GM23338 (cell line): Measurements from ENCODE around the gene EFNB2. TPM values are rescaled to one million over a fixed set of nuclear protein-coding genes. Genes with fewer than 3 reads are reported as not detected.

ENCODE experiments used
- ATAC-seq: fragments of 200-7000 bp; cut with Tn5 transposase; 3 replicates; pipeline ENCODE4 v1.9.1; 2020
- DNase-seq: peaks from one replicate; pipeline ENCODE4 v3.0.0-alpha.2; 2015; ENCODE audit warnings: low spot score
- H2AFZ ChIP-seq: fragments of 200-600 bp; sonication (generic); 2 replicates; pipeline ENCODE4 v1.8.0; 2016; ENCODE audit warnings: antibody characterized with exemption, mild to moderate bottlenecking, moderate library complexity
- H3F3A ChIP-seq: fragments of 200-600 bp; sonication (generic); replicated peaks from 2 replicates; pipeline ENCODE4 v1.8.0; 2017; ENCODE audit warnings: antibody characterized with exemption, mixed run types, low read depth
- H3K27ac ChIP-seq: fragments of 200-600 bp; sonication (generic); 2 replicates; pipeline ENCODE4 v1.6.1; 2016; ENCODE audit warnings: low read depth
- H3K27me3 ChIP-seq: fragments of 200-600 bp; sonication (generic); 2 replicates; pipeline ENCODE4 v1.8.0; 2016; ENCODE audit warnings: mild to moderate bottlenecking, mixed run types, moderate library complexity; ENCODE audit not compliant: insufficient read depth
- H3K36me3 ChIP-seq: fragments of 200-600 bp; sonication (generic); 2 replicates; pipeline ENCODE4 v1.8.0; 2016; ENCODE audit warnings: mild to moderate bottlenecking; ENCODE audit not compliant: insufficient read depth
- H3K4me1 ChIP-seq: fragments of 200-600 bp; sonication (generic); 2 replicates; pipeline ENCODE4 v1.8.0; 2016; ENCODE audit warnings: mild to moderate bottlenecking, moderate library complexity; ENCODE audit not compliant: insufficient read depth
- H3K4me2 ChIP-seq: fragments of 200-600 bp; sonication (generic); 2 replicates; pipeline ENCODE4 v1.7.1; 2017; ENCODE audit warnings: mixed run types
- H3K4me3 ChIP-seq: fragments of 200-600 bp; sonication (generic); 2 replicates; pipeline ENCODE4 v1.6.1; 2016; ENCODE audit warnings: mixed run types
- H3K79me2 ChIP-seq: fragments of 200-600 bp; sonication (generic); replicated peaks from 2 replicates; pipeline ENCODE4 v1.8.0; 2017; ENCODE audit warnings: mild to moderate bottlenecking; ENCODE audit not compliant: insufficient read depth
- H3K9me2 ChIP-seq: fragments of 200-600 bp; sonication (generic); 2 replicates; pipeline ENCODE4 v1.8.0; 2017; ENCODE audit not compliant: insufficient read depth
- H4K20me1 ChIP-seq: fragments of 200-600 bp; sonication (generic); replicated peaks from 2 replicates; pipeline ENCODE4 v1.8.0; 2017; ENCODE audit warnings: mild to moderate bottlenecking; ENCODE audit not compliant: insufficient read depth
- H3K27ac Mint-ChIP-seq: 2 replicates; pipeline ENCODE4 v1.8.0; 2020; ENCODE audit warnings: inconsistent platforms, mild to moderate bottlenecking, moderate library complexity, mixed read lengths
- H3K27me3 Mint-ChIP-seq: 3 replicates; pipeline ENCODE4 v1.8.0; 2022; ENCODE audit warnings: low read depth, mild to moderate bottlenecking, moderate library complexity, mixed read lengths, inconsistent platforms; ENCODE audit not compliant: insufficient read depth, poor library complexity
- H3K36me3 Mint-ChIP-seq: 3 replicates; pipeline ENCODE4 v1.8.0; 2021; ENCODE audit warnings: low read depth, mild to moderate bottlenecking, inconsistent platforms, moderate library complexity, mixed read lengths
- H3K4me1 Mint-ChIP-seq: 3 replicates; pipeline ENCODE4 v1.8.0; 2020; ENCODE audit warnings: mild to moderate bottlenecking, inconsistent platforms, mixed read lengths
- H3K4me3 Mint-ChIP-seq: 3 replicates; pipeline ENCODE4 v1.8.0; 2021; ENCODE audit warnings: moderate library complexity, mild to moderate bottlenecking, inconsistent platforms, mixed read lengths
- H3K9me3 Mint-ChIP-seq: 3 replicates; pipeline ENCODE4 v1.8.0; 2020; ENCODE audit warnings: moderate library complexity, mild to moderate bottlenecking, inconsistent platforms, mixed read lengths
- CREB1 ChIP-seq: fragments of 250-450 bp; sonication (Bioruptor Pico); IDR thresholded peaks from 2 replicates; pipeline ENCODE4 v1.5.0; 2020; ENCODE audit warnings: low read depth, mild to moderate bottlenecking, moderate library complexity
- EZH2phosphoT487 ChIP-seq: fragments of 200-600 bp; sonication (generic); IDR thresholded peaks from one replicate; pipeline ENCODE4 v1.8.1; 2018; ENCODE audit warnings: antibody characterized with exemption; ENCODE audit not compliant: unreplicated experiment
- ZNF331 ChIP-seq: fragments of 250-450 bp; sonication (Bioruptor Pico); IDR thresholded peaks from 2 replicates; pipeline ENCODE4 v1.5.0; 2020; ENCODE audit warnings: low read depth, mild to moderate bottlenecking, moderate library complexity
- ZNF462 ChIP-seq: fragments of 250-450 bp; sonication (Bioruptor Pico); IDR thresholded peaks from 2 replicates; pipeline ENCODE4 v1.5.0; 2020; ENCODE audit warnings: mild to moderate bottlenecking, moderate library complexity
- polyA plus RNA-seq: library from polyadenylated mRNA; unstranded; fragments of >200 nt; fragmentation: Nextera tagmentation; extraction: Ambion mirVana; gene quantifications from 2 replicates; pipeline ENCODE4 v1.2.1, GENCODE V29; 2016
- total RNA-seq: library from RNA; depleted of rRNA; stranded (reverse); fragments of >200 nt; shearing (Covaris generic); gene quantifications from 2 replicates; pipeline ENCODE4 v1.2.3, GENCODE V29; 2014

EFNB2 gene
- total and polyA plus RNA-seq, 2 experiments from 2014 or later, result 5.7 to 10.9 TPM

GRCh38 chr13:106530980-106531481, 4.4 kb downstream of the EFNB2 start (continued):
- TF ChIP-seq ZNF462, result no peak
- no peak for TF ChIP-seq EZH2phosphoT487

- H4K20me1 ChIP-seq, result peaks cover 3% of the 10 kb centered on the region; the same call in 1 of the 2 replicates
- no peaks in the 10 kb centered on the region; the same call in 2 of the 3 replicates for H3K36me3 Mint-ChIP-seq
- peaks cover 73% of the 10 kb centered on the region for H3K4me1 ChIP-seq
- no peak for TF ChIP-seq ZNF331
- peak; percentile 80 for TF ChIP-seq CREB1 (CRISPR knock-in tag)
- H3K4me3 Mint-ChIP-seq, result peak overlapping the region; percentile 51
- H3F3A ChIP-seq, result no peaks in the 10 kb centered on the region
- no peaks in the 10 kb centered on the region for H3K36me3 ChIP-seq
- peak overlapping the region; percentile 7; the same call in 1 of the 2 replicates for H3K27ac ChIP-seq
- H3K27me3 Mint-ChIP-seq, result peaks cover 15% of the 10 kb centered on the region
- H3K79me2 ChIP-seq, result peaks cover 72% of the 10 kb centered on the region
- H2AFZ ChIP-seq, result no peak overlapping the region
- peaks cover 73% of the 10 kb centered on the region for H3K4me1 Mint-ChIP-seq
- H3K4me2 ChIP-seq, result peak overlapping the region; percentile 78
- peaks cover 34% of the 10 kb centered on the region for H3K27me3 ChIP-seq
- ATAC-seq (no peak), DNase-seq (peak; percentile 49)
- H3K4me3 ChIP-seq, result peak overlapping the region; percentile 21; the same call in 1 of the 2 replicates
- H3K9me2 ChIP-seq, result no peaks in the 10 kb centered on the region
- H3K27ac Mint-ChIP-seq, result peak overlapping the region; percentile 79
- no peaks in the 10 kb centered on the region; the same call in 2 of the 3 replicates for H3K9me3 Mint-ChIP-seq
Observed at GRCh38 chr13:106530171-106530851, 5.2 kb downstream of the EFNB2 start.
